ENCODE measurements around the gene PGAP6. TPM values are rescaled to one million over a fixed set of nuclear protein-coding genes. Genes with fewer than 3 reads are reported as not detected.

Gene PGAP6
- total RNA-seq, 1 donor from 2014 or later: 80.5 TPM

DNA sequence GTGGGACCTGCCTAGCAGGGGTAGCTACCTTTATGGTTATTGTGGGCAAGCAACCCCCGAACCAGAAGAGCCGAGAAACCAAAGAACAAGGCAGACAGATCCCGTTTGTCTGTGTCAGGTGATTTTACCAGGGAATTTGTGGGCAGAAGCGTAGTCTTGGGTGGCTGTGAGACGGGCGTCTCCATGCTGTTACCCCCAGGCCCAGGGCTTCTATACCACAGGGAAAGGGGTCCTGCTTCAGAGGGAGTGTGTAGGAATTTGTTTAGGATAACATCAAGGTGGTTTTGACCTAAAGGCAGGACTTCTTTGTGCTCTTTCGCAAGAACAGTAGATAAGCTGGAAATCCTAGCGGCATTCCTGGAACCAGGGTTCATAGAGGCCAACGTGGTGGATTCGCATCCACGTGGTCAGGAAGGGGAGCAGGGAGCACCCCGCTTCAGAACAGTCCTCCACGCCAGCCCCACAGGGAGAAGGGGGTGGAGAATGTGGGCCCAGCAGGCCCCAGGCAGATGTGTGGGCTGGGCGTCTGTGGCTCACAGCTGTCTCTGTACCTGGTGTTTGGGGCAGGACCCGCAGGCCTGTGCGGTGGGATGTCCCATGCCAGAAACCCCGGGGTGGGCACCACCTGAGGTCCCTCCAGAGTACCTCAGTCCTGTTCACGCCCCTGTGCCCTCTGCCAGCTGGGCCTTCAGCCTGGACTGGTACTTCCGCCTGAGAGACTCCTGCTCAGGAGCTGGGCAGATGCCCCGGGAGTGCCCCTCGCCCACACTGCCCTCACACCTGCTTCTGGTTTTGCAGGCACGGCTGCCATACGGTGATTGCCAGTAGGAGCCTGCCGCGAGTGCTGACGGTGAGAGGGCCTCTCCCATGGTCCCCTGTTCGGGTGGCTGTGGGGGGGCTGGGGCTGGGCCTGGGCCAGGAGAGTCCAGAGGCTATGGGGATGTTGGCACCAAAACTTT is 24.0 kb upstream of the PGAP6 start:
- H4K20me1 ChIP-seq (ENCODE audit: insufficient read depth, low read length): no peaks in the 10 kb centered on the region
- DNase-seq (ENCODE audit: low read depth) (no peak), FAIRE-seq (no peak)
- peaks cover under 1% of the 10 kb centered on the region for H3K4me1 ChIP-seq (ENCODE audit: insufficient read depth, low read length)
- no peaks in the 10 kb centered on the region for H3K4me1 Mint-ChIP-seq (ENCODE audit: low read depth, unreplicated experiment)
- no peak overlapping the region for H3K27ac ChIP-seq (ENCODE audit: low read depth, low read length)
- TF ChIP-seq, protein P1, sequence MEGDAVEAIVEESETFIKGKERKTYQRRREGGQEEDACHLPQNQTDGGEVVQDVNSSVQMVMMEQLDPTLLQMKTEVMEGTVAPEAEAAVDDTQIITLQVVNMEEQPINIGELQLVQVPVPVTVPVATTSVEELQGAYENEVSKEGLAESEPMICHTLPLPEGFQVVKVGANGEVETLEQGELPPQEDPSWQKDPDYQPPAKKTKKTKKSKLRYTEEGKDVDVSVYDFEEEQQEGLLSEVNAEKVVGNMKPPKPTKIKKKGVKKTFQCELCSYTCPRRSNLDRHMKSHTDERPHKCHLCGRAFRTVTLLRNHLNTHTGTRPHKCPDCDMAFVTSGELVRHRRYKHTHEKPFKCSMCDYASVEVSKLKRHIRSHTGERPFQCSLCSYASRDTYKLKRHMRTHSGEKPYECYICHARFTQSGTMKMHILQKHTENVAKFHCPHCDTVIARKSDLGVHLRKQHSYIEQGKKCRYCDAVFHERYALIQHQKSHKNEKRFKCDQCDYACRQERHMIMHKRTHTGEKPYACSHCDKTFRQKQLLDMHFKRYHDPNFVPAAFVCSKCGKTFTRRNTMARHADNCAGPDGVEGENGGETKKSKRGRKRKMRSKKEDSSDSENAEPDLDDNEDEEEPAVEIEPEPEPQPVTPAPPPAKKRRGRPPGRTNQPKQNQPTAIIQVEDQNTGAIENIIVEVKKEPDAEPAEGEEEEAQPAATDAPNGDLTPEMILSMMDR (IDR thresholded peaks at IDR 0.05; ENCODE audit: insufficient read depth, low read depth, low read length): no peak
- TF ChIP-seq EZH2 (IDR thresholded peaks at IDR 0.05; ENCODE audit: insufficient read depth, low read length): no peak
- H3K27ac Mint-ChIP-seq (ENCODE audit: unreplicated experiment): no peak overlapping the region
- H3K9ac ChIP-seq (ENCODE audit: low read length): no peak overlapping the region
- H3K27me3 ChIP-seq (ENCODE audit: insufficient read depth, low read length): no peaks in the 10 kb centered on the region
- H3K4me2 ChIP-seq (ENCODE audit: low read length): no peak overlapping the region
- no peak overlapping the region for H3K4me3 ChIP-seq (ENCODE audit: insufficient read depth, low read depth, low read length)
- no peaks in the 10 kb centered on the region for H3K9me3 ChIP-seq (ENCODE audit: insufficient read depth, low read depth, low read length)
- no peak overlapping the region for H2AFZ ChIP-seq (ENCODE audit: low read depth, low read length)
- H3K9me3 Mint-ChIP-seq (ENCODE audit: unreplicated experiment): no peaks in the 10 kb centered on the region
- H3K4me3 Mint-ChIP-seq (ENCODE audit: unreplicated experiment): no peak overlapping the region
- peaks cover 3% of the 10 kb centered on the region for H3K79me2 ChIP-seq (ENCODE audit: insufficient read depth, low read length)
- H3K36me3 ChIP-seq (ENCODE audit: insufficient read depth, low read length): no peaks in the 10 kb centered on the region
- H3K36me3 Mint-ChIP-seq (ENCODE audit: low read depth, unreplicated experiment): peaks cover 2% of the 10 kb centered on the region
- no peaks in the 10 kb centered on the region for H3K27me3 Mint-ChIP-seq (ENCODE audit: low read depth, unreplicated experiment)

GRCh38 chr16:404971-405486 is 23.3 kb upstream of the PGAP6 start:
- Histone ChIP-seq H3K79me2 (ENCODE audit: insufficient read depth, low read length) (peaks cover 9% of the 10 kb centered on the region), H3K4me1 (ENCODE audit: insufficient read depth, low read length) (peaks cover 8% of the 10 kb centered on the region), H3K36me3 (ENCODE audit: insufficient read depth, low read length) (no peaks in the 10 kb centered on the region), H3K27ac (ENCODE audit: low read depth, low read length) (no peak overlapping the region), H3K4me2 (ENCODE audit: low read length) (no peak overlapping the region), H3K9ac (ENCODE audit: low read length) (no peak overlapping the region), H3K4me3 (ENCODE audit: insufficient read depth, low read depth, low read length) (no peak overlapping the region), H4K20me1 (ENCODE audit: insufficient read depth, low read length) (peaks cover 5% of the 10 kb centered on the region), H3K9me3 (ENCODE audit: insufficient read depth, low read depth, low read length) (no peaks in the 10 kb centered on the region), H3K27me3 (ENCODE audit: insufficient read depth, low read length) (no peaks in the 10 kb centered on the region), H2AFZ (ENCODE audit: low read depth, low read length) (no peak overlapping the region)
- Mint-ChIP-seq H3K27ac (ENCODE audit: unreplicated experiment) (peak overlapping the region; percentile 7), H3K27me3 (ENCODE audit: low read depth, unreplicated experiment) (no peaks in the 10 kb centered on the region), H3K4me1 (ENCODE audit: low read depth, unreplicated experiment) (no peaks in the 10 kb centered on the region), H3K4me3 (ENCODE audit: unreplicated experiment) (no peak overlapping the region), H3K9me3 (ENCODE audit: unreplicated experiment) (no peaks in the 10 kb centered on the region), H3K36me3 (ENCODE audit: low read depth, unreplicated experiment) (peaks cover 2% of the 10 kb centered on the region)
- TF ChIP-seq, protein P1 (IDR thresholded peaks at IDR 0.05; ENCODE audit: insufficient read depth, low read depth, low read length): no peak
- no peak for TF ChIP-seq EZH2 (IDR thresholded peaks at IDR 0.05; ENCODE audit: insufficient read depth, low read length)
- DNase-seq (ENCODE audit: low read depth) (no peak), FAIRE-seq (no peak)

Measured in astrocyte (in vitro differentiated cells and primary cell).